ENCODE data around the gene GPR84.

GPR84 gene

GRCh38 chr12:54324617-54325441, 39.5 kb downstream of the GPR84 start, which contains the start of gene COPZ1:
COPZ1 (plus strand) TSS chr12:54325131; CDS start chr12:54325164, 33 bp downstream.
- DNase-seq (ENCODE audit: low spot score) = peak; percentile 99

DNA sequence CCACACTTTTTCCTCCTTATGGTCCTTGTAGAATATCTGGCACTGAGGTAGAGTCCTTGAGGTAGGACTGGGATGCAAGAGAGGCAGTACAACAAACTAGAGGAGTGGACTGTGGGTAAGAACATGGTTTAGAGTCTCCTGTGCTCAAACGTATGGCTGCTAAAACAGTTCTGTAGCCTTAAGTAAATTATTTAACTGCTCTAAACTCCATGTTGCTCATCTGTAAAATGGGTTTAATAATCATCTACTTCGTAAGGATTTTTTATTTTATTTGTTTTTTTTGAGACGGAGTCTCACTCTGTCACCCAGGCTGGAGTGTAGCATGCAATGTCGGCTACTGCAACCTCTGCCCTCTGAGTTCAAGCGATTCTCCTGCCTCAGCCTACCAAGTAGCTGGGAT, 42.9 kb downstream of the GPR84 start:
- no peak for DNase-seq (ENCODE audit: low spot score)
